Testis (tissue), 2 donors: ENCODE measurements around the gene RNF183.

Source experiments
- POLR2A ChIP-seq: fragments of 450-650 bp; IDR thresholded peaks from one replicate; pipeline ENCODE4 v1.6.1; 2017; ENCODE audit warnings: antibody characterized with exemption, mild to moderate bottlenecking, moderate library complexity
- TF ChIP-seq, protein P1 (sequence below), 3 experiments: fragments of 450-650 bp in 2 of 3; fragments of 200-600 bp in 1 of 3; sonication (generic) in 1 of 3; IDR thresholded peaks; one replicate each; pipeline ENCODE4 v1.5.1; 2016 to 2019; ENCODE audit warnings: antibody characterized with exemption in 3 of 3, mild to moderate bottlenecking in 2 of 3, moderate library complexity in 1 of 3

- TF ChIP-seq, protein P1, sequence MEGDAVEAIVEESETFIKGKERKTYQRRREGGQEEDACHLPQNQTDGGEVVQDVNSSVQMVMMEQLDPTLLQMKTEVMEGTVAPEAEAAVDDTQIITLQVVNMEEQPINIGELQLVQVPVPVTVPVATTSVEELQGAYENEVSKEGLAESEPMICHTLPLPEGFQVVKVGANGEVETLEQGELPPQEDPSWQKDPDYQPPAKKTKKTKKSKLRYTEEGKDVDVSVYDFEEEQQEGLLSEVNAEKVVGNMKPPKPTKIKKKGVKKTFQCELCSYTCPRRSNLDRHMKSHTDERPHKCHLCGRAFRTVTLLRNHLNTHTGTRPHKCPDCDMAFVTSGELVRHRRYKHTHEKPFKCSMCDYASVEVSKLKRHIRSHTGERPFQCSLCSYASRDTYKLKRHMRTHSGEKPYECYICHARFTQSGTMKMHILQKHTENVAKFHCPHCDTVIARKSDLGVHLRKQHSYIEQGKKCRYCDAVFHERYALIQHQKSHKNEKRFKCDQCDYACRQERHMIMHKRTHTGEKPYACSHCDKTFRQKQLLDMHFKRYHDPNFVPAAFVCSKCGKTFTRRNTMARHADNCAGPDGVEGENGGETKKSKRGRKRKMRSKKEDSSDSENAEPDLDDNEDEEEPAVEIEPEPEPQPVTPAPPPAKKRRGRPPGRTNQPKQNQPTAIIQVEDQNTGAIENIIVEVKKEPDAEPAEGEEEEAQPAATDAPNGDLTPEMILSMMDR (IDR thresholded peaks at IDR 0.05) = no peak
- TF ChIP-seq POLR2A = no peak
These were observed 46.4 kb upstream of the RNF183 start, which contains the start of gene BSPRY for GRCh38 chr9:113349445-113350094.
